GM18858 (cell line): ENCODE data around the gene DOCK7.

Experiments used
- ATAC-seq: cut with Tn5 transposase; IDR thresholded peaks from one replicate; pipeline ENCODE4 v1.9.1; 2021; ENCODE audit not compliant: unreplicated experiment

Gene DOCK7

DNA sequence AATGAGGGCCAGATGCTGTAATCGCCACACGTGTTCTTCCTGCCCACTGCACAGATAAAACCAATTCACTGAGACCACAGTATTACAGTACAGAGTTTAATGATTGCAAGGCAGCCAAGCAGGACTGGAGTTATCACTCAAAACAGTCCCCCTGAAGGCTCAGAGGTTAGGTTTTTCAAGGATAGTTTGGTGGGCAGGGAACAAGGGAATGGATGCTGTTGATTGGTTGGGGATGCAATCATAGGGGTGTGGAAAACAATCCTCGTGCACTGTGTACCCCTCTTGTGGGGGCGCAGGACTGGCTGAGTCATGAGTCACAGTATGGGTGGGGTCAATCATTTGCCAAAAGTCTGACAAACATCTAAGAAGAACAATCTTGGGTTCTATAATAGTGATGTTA lies 263.8 kb downstream of the DOCK7 start:
- no peak for ATAC-seq

DNA sequence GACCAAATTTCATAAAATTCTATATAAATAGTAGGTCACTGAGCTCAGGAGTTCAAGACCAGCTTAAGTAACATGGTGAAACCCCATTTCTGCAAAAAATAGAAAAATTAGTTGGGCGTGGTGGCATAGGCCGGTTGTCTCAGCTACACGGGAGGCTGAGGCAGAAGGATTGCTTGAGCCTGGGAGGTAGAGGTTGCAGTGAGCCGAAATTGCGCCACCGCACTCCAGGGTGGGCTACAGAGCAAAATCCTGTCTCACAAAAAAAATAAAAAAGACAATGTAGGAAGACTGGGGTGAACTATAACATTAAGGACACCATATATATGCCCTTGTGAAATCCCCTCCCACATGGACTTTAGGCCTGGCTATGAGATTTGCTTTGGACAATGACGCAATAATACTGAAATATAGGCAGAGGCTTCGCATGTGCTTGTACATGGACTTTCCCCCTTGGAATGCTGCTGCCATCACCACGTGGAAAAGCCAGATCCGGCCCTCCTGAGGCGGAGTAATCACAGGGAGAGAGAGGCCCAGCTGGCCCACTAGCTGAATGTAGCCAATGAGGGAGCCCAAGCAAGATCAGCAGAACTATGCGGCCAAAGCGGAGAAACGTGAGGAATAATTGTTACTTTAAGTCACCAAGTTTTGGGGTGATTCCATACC lies 264.5 kb downstream of the DOCK7 start:
- no peak for ATAC-seq

DNA sequence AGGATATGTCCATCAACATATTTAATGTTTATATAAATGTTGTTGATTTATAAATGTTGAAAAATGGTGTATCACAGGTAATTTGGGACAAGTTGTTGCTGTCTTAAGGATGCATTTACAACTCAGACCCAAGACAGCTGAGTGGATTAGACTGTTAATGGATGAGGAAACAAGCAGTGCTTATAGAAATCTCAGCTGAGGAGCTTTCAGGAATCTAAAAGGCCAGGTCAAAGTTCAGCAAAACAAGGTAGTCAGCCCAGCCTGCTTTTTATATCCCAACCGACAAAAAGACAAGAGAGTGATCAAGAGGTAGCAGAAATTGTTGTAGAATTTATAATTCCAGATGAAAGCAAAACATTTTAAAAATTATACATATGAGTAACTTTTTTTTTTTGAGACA lies 268.0 kb downstream of the DOCK7 start:
- ATAC-seq = no peak

DNA sequence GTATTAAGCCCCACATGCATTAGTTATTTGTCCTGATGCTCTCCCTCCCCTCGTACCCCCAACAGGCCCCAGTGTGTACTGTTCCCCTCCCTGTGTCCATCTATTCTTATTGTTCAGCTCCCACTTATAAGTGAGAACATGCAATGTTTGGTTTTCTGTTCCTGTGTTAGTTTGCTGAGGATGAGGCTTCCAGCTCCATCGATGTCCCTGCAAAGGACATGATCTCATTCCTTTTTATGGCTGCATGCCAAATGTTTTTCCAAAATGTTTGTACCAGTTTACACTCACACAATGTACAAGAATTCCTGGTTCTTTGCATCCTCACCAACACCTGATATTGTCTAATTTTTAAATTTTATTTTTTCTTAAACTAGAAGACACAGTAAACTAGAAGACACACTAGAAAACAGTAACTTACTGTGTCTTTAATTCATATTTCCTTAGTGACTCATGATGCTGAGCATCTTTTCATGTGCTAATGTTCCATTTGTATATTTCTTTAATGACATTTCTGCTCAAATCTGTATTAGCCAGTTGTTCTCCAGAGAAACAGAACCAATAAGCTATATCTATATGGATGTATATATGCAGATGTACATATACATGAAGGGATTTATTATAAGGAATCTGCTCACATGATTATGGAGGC lies 270.7 kb downstream of the DOCK7 start:
- ATAC-seq = no peak

DNA sequence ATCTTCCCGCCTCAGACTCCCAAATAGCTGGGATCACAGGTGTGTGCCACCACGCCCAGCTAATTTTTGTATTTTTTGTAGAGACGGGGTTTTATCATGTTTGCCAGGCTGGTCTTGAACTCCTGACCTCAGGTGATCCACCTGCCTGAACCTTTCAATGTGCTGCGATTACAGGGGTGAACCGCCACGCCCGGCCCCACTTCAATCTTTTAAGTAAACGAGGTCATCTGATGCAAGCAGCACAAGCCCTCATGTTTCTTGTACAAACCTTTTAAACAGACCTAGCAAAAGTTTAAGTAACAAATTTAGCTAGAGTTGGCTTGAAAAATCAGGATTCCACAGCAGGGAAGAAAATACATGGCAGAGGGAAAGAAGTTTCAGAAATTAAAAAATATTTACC lies 272.5 kb downstream of the DOCK7 start:
- no peak for ATAC-seq

DNA sequence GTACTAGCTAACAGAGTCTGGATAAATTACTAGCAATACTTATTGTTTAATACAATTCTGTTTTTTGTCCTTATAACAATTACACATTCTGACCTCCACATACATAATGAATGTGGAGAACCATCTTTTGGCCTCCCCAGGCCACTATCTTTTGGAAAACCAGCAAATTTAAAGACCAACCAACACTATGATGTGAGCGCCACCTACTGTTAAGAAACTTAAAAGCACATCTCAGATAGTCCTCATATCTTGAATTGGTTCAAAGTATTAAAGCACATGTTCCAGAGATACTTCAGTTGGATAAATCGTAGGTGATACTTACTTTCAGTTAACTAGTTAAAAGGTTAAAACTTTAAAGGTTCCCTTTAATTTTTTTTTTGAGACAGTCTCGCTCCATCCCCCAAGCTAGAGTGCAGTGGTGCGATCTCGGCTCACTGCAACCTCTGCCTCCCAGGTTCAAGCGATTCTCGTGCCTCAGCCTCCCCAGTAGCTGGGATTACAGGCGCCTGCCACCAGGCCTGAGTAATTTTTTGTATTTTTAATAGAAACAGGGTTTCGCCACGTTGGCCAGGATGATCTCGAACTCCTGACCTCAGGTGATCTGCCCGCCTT lies 280.7 kb downstream of the DOCK7 start:
- no peak for ATAC-seq

DNA sequence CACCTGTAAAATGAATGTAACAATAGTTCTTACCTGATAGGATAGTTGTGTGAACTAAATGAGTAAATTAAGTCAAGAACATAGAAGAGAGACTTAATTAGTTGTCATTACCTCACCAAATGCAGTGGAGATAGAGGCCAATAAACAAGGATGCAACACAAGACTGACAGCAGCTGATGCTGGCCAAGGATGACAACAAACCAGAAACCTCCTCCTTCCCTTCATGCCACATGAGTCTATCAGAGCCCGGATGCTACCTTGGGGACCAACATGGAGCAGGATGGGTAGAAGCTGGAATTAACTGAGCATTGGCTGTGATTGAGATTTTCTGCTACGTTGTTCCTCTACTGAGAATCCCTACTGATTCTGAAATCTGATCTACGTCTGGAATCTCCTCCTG lies 281.6 kb downstream of the DOCK7 start:
- ATAC-seq = no peak

DNA sequence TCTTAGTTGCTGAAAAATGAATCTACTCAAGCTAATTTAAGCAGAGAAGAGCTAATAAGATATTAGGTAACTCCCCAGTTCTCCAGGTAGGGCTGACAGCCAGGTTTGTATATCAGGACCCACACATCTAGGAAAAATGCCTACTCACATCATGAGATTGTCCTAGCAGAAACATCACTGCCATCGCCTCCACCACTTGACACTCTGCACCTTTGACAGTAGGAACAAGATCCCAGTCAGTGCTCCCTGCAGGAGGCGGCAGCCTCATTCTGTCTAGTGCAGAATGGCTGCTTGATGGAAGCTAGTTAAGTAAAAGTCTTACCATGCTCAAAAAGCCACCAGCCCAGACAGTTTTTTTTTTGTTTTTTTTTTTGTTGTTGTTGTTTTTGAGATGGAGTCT lies 282.9 kb downstream of the DOCK7 start:
- ATAC-seq = no peak
